CD4-positive, CD25-positive, alpha-beta regulatory T cell (primary cell): ENCODE data around the gene C6orf89. TPM values are rescaled to one million over a fixed set of nuclear protein-coding genes. Genes with fewer than 3 reads are reported as not detected.

Source experiments
- ATAC-seq, 2 donors: fragments of 150-1000 bp; cut with Tn5 transposase; one replicate each; pipeline ENCODE4 v1.10.0; 2021; ENCODE audit warnings: low read depth in 2 of 2, moderate number of reproducible peaks in 2 of 2, moderate library complexity in 1 of 2
- DNase-seq, 3 donors: peaks; one replicate each; pipeline versions ENCODE4 v3.0.0 to v3.0.0-alpha.2; 2012 to 2022; ENCODE audit warnings: mixed read lengths in 1 of 3
- H3K27ac ChIP-seq: one replicate; pipeline ENCODE4 v1.7.0; 2013; ENCODE audit warnings: mild to moderate bottlenecking, low read length; ENCODE audit not compliant: insufficient read depth, poor library complexity, severe bottlenecking
- H3K27me3 ChIP-seq: one replicate; pipeline ENCODE4 v1.7.0; 2013; ENCODE audit warnings: low read length; ENCODE audit not compliant: control insufficient read depth, insufficient read depth
- H3K36me3 ChIP-seq: one replicate; pipeline ENCODE4 v1.7.0; 2013; ENCODE audit warnings: mild to moderate bottlenecking, low read length, moderate library complexity; ENCODE audit not compliant: control insufficient read depth, insufficient read depth
- H3K4me1 ChIP-seq: 2 replicates; pipeline ENCODE4 v1.7.0; 2013; ENCODE audit warnings: mild to moderate bottlenecking, low read length; ENCODE audit not compliant: insufficient read depth, control insufficient read depth, poor library complexity, severe bottlenecking
- H3K4me3 ChIP-seq: one replicate; pipeline ENCODE4 v1.7.0; 2013; ENCODE audit warnings: low read depth, mild to moderate bottlenecking, low read length, moderate library complexity
- H3K9me3 ChIP-seq, 2 experiments: 1 replicate in 1 of 2; 2 replicates in 1 of 2; pipeline ENCODE4 v1.7.0; 2013; ENCODE audit warnings: low read length in 2 of 2, mild to moderate bottlenecking in 1 of 2, moderate library complexity in 1 of 2; ENCODE audit not compliant: control insufficient read depth in 2 of 2
- H3K27ac Mint-ChIP-seq, 3 donors: one replicate each; pipeline ENCODE4 v1.8.0; 2020 to 2022; ENCODE audit warnings: mild to moderate bottlenecking in 3 of 3, mixed read lengths in 3 of 3, moderate library complexity in 2 of 3
- H3K27me3 Mint-ChIP-seq: one replicate; pipeline ENCODE4 v1.8.0; 2022; ENCODE audit warnings: mild to moderate bottlenecking, mixed read lengths
- H3K36me3 Mint-ChIP-seq: one replicate; pipeline ENCODE4 v1.8.0; 2020; ENCODE audit warnings: mixed read lengths
- H3K4me1 Mint-ChIP-seq, 4 donors: one replicate each; pipeline ENCODE4 v1.8.0; 2020 to 2022; ENCODE audit warnings: mixed read lengths in 4 of 4, mild to moderate bottlenecking in 1 of 4
- H3K4me3 Mint-ChIP-seq, 4 donors: one replicate each; pipeline ENCODE4 v1.8.0; 2020 to 2022; ENCODE audit warnings: mild to moderate bottlenecking in 4 of 4, mixed read lengths in 4 of 4, moderate library complexity in 3 of 4
- H3K9me3 Mint-ChIP-seq, 7 donors: one replicate each; pipeline ENCODE4 v1.8.0; 2020 to 2022; ENCODE audit warnings: mixed read lengths in 7 of 7, mild to moderate bottlenecking in 3 of 7, moderate library complexity in 2 of 7
- polyA plus RNA-seq, 4 donors: library from polyadenylated mRNA; unstranded; fragments of 300-500 nt; fragmentation: Illumina TruSeq; gene quantifications; one replicate each; pipeline ENCODE4 v1.2.3, GENCODE V29; 2021
- total RNA-seq: library from RNA; stranded (reverse); gene quantifications from one replicate; pipeline ENCODE4 v1.2.3, GENCODE V29; 2022

The C6orf89 gene
- total and polyA plus RNA-seq, 5 donors from 2014 or later, result 33.8 to 49.1 (median 42.8) TPM

- Histone ChIP-seq H3K9me3 (no peaks in the 10 kb centered on the region), H3K4me3 (no peak overlapping the region), H3K4me1 (peaks cover 6% of the 10 kb centered on the region), H3K27ac (no peak overlapping the region), H3K27me3 (no peaks in the 10 kb centered on the region), H3K36me3 (peaks cover 95% of the 10 kb centered on the region)
- H3K27ac Mint-ChIP-seq, result no peak overlapping the region
- no peak for DNase-seq
- peaks cover 52% of the 10 kb centered on the region for H3K36me3 Mint-ChIP-seq
- no peak overlapping the region for H3K4me3 Mint-ChIP-seq
- no peak for ATAC-seq
- H3K27me3 Mint-ChIP-seq, result no peaks in the 10 kb centered on the region
- H3K4me1 Mint-ChIP-seq, result peaks cover 5 to 17% (median 11%) of the 10 kb centered on the region in 4 donors
- H3K9me3 Mint-ChIP-seq, result no peaks in the 10 kb centered on the region
Measured at GRCh38 chr6:36975231-36976006, 89.7 kb downstream of the C6orf89 start.

GRCh38 chr6:36976007-36976264 lies 90.2 kb downstream of the C6orf89 start:
- Mint-ChIP-seq H3K9me3 (no peaks in the 10 kb centered on the region), H3K27me3 (no peaks in the 10 kb centered on the region), H3K36me3 (peaks cover 55% of the 10 kb centered on the region), H3K4me3 (no peak overlapping the region), H3K4me1 (peaks cover 5 to 22% (median 15%) of the 10 kb centered on the region in 4 donors), H3K27ac (no peak overlapping the region)
- DNase-seq, result no peak
- Histone ChIP-seq H3K4me1 (peaks cover 11% of the 10 kb centered on the region), H3K36me3 (peaks cover 90% of the 10 kb centered on the region), H3K9me3 (no peaks in the 10 kb centered on the region), H3K4me3 (no peak overlapping the region), H3K27me3 (no peaks in the 10 kb centered on the region), H3K27ac (no peak overlapping the region)
- ATAC-seq, result no peak

- Histone ChIP-seq H3K4me3 (no peak overlapping the region), H3K36me3 (peaks cover 89% of the 10 kb centered on the region), H3K4me1 (peaks cover 16% of the 10 kb centered on the region), H3K27me3 (no peaks in the 10 kb centered on the region), H3K9me3 (no peaks in the 10 kb centered on the region), H3K27ac (no peak overlapping the region)
- Mint-ChIP-seq H3K4me3 (no peak overlapping the region), H3K9me3 (no peaks in the 10 kb centered on the region), H3K36me3 (peaks cover 58% of the 10 kb centered on the region), H3K4me1 (peaks cover 5 to 27% (median 16%) of the 10 kb centered on the region in 4 donors), H3K27ac (peak overlapping the region in 2 of 3 donors; percentile 38 to 46), H3K27me3 (no peaks in the 10 kb centered on the region)
- DNase-seq (no peak), ATAC-seq (no peak)
Measured at GRCh38 chr6:36976509-36976908, 90.8 kb downstream of the C6orf89 start.

- Mint-ChIP-seq H3K4me3 (no peak overlapping the region), H3K9me3 (no peaks in the 10 kb centered on the region), H3K4me1 (peaks cover 5 to 31% (median 20%) of the 10 kb centered on the region in 4 donors), H3K27ac (peak overlapping the region in 2 of 3 donors; percentile 38 to 46), H3K36me3 (peaks cover 58% of the 10 kb centered on the region), H3K27me3 (no peaks in the 10 kb centered on the region)
- peaks cover 21% of the 10 kb centered on the region for H3K4me1 ChIP-seq
- no peak overlapping the region for H3K4me3 ChIP-seq
- DNase-seq (no peak), ATAC-seq (no peak)
- no peaks in the 10 kb centered on the region for H3K27me3 ChIP-seq
- H3K36me3 ChIP-seq, result peaks cover 89% of the 10 kb centered on the region
- no peaks in the 10 kb centered on the region for H3K9me3 ChIP-seq
- H3K27ac ChIP-seq, result no peak overlapping the region
Measured at GRCh38 chr6:36976931-36977330, 91.2 kb downstream of the C6orf89 start.

GRCh38 chr6:36977470-36977941 lies 91.8 kb downstream of the C6orf89 start:
- no peaks in the 10 kb centered on the region for H3K9me3 Mint-ChIP-seq
- H3K27ac ChIP-seq, result no peak overlapping the region
- peaks cover 56% of the 10 kb centered on the region for H3K36me3 Mint-ChIP-seq
- no peaks in the 10 kb centered on the region for H3K27me3 ChIP-seq
- peak in 1 of 2 donors; percentile 30 for ATAC-seq
- H3K27me3 Mint-ChIP-seq, result no peaks in the 10 kb centered on the region
- H3K4me1 ChIP-seq, result peaks cover 22% of the 10 kb centered on the region
- no peak overlapping the region for H3K4me3 Mint-ChIP-seq
- DNase-seq, result no peak
- H3K4me3 ChIP-seq, result no peak overlapping the region
- no peaks in the 10 kb centered on the region for H3K9me3 ChIP-seq
- peaks cover 5 to 35% (median 25%) of the 10 kb centered on the region in 4 donors for H3K4me1 Mint-ChIP-seq
- peaks cover 87% of the 10 kb centered on the region for H3K36me3 ChIP-seq
- no peak overlapping the region for H3K27ac Mint-ChIP-seq

Other genes starting within 250 kb of the C6orf89 start
- gene CDKN1A, start 207.2 kb upstream of the C6orf89 start, total RNA-seq, result 115 TPM
- gene CDKN1A, start 207.2 kb upstream of the C6orf89 start, polyA plus RNA-seq, result 1 to 10 TPM; 1.4 to 2.6 (median 1.5) TPM
- 0.27 TPM for gene RAB44, start 188.1 kb upstream of the C6orf89 start, total RNA-seq
- gene RAB44, start 188.1 kb upstream of the C6orf89 start, polyA plus RNA-seq, result not detected
- gene CPNE5, start 46.5 kb upstream of the C6orf89 start, total RNA-seq, result 4.3 TPM
- 1 to 10 TPM in 1 of 4 donors, under 1 TPM in 3; 0.16 to 2.5 (median 0.78) TPM for gene CPNE5, start 46.5 kb upstream of the C6orf89 start, polyA plus RNA-seq
- 6.1 TPM for gene PPIL1, start 11.1 kb upstream of the C6orf89 start, total RNA-seq
- 10 to 100 TPM; 17.8 to 31.0 (median 24.0) TPM for gene PPIL1, start 11.1 kb upstream of the C6orf89 start, polyA plus RNA-seq
- 62.2 TPM for gene PI16, start 68.8 kb downstream of the C6orf89 start, total RNA-seq
- gene PI16, start 68.8 kb downstream of the C6orf89 start, polyA plus RNA-seq, result 100 to 1,000 TPM in 1 of 4 donors, 10 to 100 TPM in 3; 31.9 to 113 (median 77.1) TPM
- 220 TPM for gene MTCH1, start 100.2 kb downstream of the C6orf89 start, total RNA-seq
- 10 to 100 TPM; 83.9 to 95.8 (median 89.5) TPM for gene MTCH1, start 100.2 kb downstream of the C6orf89 start, polyA plus RNA-seq
- 1.9 TPM for gene FGD2, start 119.7 kb downstream of the C6orf89 start, total RNA-seq
- gene FGD2, start 119.7 kb downstream of the C6orf89 start, polyA plus RNA-seq, result under 1 TPM in 3 of 4 donors, not detected in 1; 0.21 to 0.77 (median 0.43) TPM